Measurements from ENCODE around the gene MSANTD3. TPM values are rescaled to one million over a fixed set of nuclear protein-coding genes. Genes with fewer than 3 reads are reported as not detected.

Gene MSANTD3
- total RNA-seq, 1 experiment from 2014 or later = 30.2 TPM

- TF ChIP-seq ATF6 (CRISPR knock-in tag; IDR thresholded peaks at IDR 0.05) = no peak
- no peak for TF ChIP-seq RORB (CRISPR knock-in tag; IDR thresholded peaks at IDR 0.05)
- TF ChIP-seq, protein P1, sequence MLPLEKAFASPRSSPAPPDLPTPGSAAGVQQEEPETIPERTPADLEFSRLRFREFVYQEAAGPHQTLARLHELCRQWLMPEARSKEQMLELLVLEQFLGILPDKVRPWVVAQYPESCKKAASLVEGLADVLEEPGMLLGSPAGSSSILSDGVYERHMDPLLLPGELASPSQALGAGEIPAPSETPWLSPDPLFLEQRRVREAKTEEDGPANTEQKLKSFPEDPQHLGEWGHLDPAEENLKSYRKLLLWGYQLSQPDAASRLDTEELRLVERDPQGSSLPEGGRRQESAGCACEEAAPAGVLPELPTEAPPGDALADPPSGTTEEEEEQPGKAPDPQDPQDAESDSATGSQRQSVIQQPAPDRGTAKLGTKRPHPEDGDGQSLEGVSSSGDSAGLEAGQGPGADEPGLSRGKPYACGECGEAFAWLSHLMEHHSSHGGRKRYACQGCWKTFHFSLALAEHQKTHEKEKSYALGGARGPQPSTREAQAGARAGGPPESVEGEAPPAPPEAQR (CRISPR knock-in tag; IDR thresholded peaks at IDR 0.05) = no peak
- no peak for TF ChIP-seq GABPB1 (CRISPR knock-in tag; IDR thresholded peaks at IDR 0.05)
- TF ChIP-seq ARID4B (CRISPR knock-in tag; IDR thresholded peaks at IDR 0.05; ENCODE audit: borderline replicate concordance) = no peak
- TF ChIP-seq, protein P2, sequence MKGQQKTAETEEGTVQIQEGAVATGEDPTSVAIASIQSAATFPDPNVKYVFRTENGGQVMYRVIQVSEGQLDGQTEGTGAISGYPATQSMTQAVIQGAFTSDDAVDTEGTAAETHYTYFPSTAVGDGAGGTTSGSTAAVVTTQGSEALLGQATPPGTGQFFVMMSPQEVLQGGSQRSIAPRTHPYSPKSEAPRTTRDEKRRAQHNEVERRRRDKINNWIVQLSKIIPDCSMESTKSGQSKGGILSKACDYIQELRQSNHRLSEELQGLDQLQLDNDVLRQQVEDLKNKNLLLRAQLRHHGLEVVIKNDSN (CRISPR knock-in tag; IDR thresholded peaks at IDR 0.05) = no peak
- TF ChIP-seq, protein P3, sequence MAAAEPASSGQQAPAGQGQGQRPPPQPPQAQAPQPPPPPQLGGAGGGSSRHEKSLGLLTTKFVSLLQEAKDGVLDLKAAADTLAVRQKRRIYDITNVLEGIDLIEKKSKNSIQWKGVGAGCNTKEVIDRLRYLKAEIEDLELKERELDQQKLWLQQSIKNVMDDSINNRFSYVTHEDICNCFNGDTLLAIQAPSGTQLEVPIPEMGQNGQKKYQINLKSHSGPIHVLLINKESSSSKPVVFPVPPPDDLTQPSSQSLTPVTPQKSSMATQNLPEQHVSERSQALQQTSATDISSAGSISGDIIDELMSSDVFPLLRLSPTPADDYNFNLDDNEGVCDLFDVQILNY (CRISPR knock-in tag; IDR thresholded peaks at IDR 0.05) = no peak
- TF ChIP-seq, protein P4, sequence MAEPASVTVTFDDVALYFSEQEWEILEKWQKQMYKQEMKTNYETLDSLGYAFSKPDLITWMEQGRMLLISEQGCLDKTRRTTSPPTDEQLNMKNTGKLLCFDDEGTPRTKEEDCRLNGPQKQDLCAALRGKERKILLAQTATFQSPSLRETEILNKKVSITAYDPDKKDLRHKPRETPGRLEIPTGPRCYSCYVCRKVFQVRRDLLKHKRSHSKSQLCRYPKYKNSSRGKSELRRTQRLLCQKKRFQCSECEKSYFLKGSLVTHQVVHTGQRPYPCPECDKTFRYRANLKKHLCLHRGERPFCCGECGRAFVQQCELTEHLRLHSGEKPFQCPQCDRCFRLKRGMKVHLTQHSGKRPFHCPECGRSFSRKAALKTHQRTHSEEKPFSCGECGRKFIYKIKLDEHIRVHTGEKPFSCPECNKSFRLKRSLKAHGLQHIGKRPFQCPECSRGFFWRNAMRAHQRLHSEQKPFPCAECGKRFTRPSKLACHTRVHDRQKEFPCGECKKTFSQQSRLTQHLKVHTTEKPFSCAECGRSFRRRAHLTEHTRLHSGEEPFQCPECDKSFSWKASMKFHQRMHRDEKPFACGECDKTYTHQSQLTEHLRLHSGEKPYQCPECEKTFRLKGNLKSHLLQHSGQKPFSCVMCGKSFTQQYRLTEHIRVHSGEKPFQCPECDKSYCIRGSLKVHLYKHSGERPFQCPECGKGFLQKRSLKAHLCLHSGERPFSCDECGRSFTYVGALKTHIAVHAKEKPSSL (CRISPR knock-in tag; conservative IDR thresholded peaks at IDR 0.05) = no peak
- no peak for TF ChIP-seq HMGXB4 (CRISPR knock-in tag; IDR thresholded peaks at IDR 0.05)
- no peak for TF ChIP-seq ZMAT4 (CRISPR knock-in tag; IDR thresholded peaks at IDR 0.05)
- TF ChIP-seq ZNF671 (CRISPR knock-in tag; IDR thresholded peaks at IDR 0.05) = no peak
- no peak for TF ChIP-seq NR1H2 (CRISPR knock-in tag; IDR thresholded peaks at IDR 0.05)
- no peak for TF ChIP-seq SMAD4 (CRISPR knock-in tag; IDR thresholded peaks at IDR 0.05)
- TF ChIP-seq OVOL2 (CRISPR knock-in tag; IDR thresholded peaks at IDR 0.05; ENCODE audit: borderline replicate concordance) = no peak
- TF ChIP-seq FOXK1 (CRISPR knock-in tag; IDR thresholded peaks at IDR 0.05) = no peak
- no peak for TF ChIP-seq ZNF396 (CRISPR knock-in tag; IDR thresholded peaks at IDR 0.05; ENCODE audit: borderline replicate concordance)
These were observed 41.1 kb downstream of the MSANTD3 start (continued) for GRCh38 chr9:100468041-100468440.
